ENCODE data around the gene DNAJC22.
"Not testable (repeated sequence)": the region's sequence is repeated elsewhere in the genome, so short reads cannot be mapped to it uniquely, and the experiment has no call there.

The DNAJC22 gene

DNA sequence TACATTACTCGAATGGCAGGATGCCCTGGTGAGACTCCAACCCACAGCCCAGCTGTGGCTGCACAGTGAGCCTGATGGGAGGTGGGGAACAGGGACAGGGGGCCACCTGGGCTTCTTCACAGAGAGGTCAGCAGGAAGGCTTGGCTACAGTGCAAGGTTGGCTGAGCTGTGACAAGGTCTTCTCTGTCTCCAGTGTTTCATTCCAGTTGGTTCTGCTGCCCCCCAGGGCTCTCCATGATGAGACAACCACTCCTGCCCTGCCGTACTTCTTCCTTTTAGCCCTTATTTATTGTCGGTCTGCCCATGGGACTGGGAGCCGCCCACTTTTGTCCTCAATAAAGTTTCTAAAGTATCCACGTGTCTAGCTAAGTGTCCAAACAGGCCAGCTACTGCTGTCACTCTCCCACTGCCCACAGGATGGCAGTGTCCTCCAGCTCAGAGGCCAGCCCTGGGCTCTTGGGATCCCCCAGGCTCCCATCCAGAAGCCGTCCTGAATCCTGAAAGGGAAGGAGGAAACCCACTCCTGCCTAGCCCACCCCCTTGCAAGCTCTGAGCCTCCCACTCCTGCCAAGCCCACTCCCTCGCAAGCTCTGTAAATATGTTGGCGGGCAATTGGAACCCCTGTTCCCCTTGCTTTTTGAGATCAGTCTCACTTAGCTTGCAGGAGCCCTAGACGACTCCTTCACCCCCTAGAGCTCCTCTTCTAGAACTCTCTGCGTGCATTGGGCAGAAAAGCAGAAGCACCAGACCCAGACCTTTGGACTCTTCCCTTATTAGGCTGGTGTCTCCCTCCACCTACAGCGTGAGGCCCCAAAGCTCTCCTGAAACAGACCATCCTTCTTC is 15.1 kb upstream of the DNAJC22 start:
- peak; percentile 71 for DNase-seq (ENCODE audit: low spot score)

- no peak for DNase-seq (ENCODE audit: low spot score)
Observed at GRCh38 chr12:49332441-49332861, 14.2 kb upstream of the DNAJC22 start.

- DNase-seq (ENCODE audit: low spot score): no peak
Observed at GRCh38 chr12:49332891-49333371, 13.8 kb upstream of the DNAJC22 start.

DNA sequence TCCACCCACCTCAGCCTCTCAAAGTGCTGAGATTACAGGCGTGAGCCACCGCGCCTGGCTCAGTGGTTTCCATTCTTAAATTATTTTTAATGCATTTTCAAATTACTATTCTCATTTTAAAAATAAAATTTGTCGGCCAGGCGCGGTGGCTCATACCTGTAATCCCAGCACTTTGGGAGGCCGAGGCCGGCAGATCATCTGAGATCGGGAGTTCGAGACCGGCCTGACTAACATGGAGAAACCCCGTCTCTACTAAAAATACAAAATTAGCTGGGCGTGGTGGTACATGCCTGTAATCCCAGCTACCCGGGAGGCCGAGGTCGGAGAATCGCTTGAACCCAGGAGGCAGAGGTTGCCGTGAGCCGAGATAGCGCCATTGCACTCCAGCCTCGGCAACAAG is 12.9 kb upstream of the DNAJC22 start:
- not testable (repeated sequence) for DNase-seq (ENCODE audit: low spot score)

DNA sequence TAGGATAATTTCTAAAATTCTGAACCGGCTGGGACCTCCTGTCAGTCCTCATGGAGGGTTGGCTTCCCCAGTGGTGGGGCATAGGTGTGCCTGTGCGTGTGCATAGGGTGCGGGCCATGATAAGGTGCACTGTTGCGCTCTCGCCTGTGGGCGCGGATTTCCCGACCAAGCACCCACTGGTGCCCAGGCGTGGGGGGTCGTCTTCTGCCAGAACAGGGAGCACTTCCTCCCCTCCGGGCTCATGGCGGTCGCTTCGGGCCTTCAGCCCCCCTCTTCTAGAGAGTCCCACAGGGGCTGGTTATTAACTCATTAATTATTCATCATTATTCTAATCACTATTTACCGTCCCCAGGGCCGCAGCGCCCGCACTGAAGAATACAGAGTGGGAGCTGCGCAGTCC is 12.5 kb upstream of the DNAJC22 start:
- no peak for DNase-seq (ENCODE audit: low spot score)

DNA sequence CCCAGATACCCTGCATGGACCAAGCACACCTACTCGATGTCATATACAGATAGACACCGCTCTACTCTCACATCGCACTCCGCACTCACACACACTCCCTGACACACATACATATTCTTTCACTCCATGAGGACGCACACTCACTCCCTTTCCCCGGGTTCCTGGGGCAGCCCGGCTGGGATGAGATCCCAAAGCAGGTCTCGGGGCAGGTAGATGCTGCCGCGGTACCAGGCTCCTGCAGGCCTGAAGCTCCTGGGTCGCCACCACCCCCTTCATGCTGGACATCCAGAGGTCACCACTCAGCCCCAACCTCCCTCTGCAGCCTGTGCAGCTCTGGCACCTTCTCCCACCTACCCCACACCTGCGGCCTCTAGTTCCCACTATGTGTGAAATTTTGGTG is 12.0 kb upstream of the DNAJC22 start:
- DNase-seq (ENCODE audit: low spot score): no peak

DNA sequence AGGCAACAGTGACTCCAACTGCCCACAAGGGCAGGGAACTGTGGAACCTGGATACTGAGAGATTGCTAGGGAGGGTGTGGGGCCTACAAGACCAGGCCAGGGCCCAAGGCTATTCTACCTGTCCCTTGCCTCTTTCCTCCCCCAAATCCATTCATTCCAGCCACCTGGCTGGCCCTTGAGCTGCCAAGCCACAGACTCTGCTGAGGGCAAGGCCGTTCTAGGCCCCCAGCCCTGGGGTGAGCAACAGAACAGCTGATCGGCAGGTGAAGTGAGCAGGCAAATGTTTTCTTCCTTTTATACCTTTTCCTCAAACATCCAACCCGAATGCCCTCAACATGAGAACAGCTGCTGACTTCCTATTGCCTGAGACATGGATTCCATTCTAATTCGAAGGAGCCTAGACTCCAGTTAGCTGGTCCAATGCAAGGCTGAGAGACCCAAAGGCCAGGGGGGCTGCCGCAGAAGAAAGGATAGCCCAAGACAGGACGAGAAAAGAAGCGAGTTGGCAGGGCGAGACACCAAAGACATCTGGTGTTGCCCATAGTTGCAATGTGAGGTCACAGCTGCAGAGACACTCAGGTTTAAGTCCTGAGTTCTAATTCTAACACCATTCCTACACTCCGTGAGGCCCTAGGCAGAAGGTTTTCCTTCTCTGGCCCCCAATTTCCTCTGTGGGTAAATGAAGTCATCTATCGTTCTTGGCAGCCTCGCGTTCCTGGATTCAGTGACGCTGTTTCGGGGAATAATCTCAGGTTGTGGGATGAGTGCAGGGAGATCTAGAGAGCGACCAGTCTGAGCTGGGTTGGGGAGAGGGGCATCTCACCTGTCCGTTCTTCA is 11.4 kb upstream of the DNAJC22 start:
- no peak for DNase-seq (ENCODE audit: low spot score)

- no peak for DNase-seq (ENCODE audit: low spot score)
Observed at GRCh38 chr12:49335955-49336644, 10.6 kb upstream of the DNAJC22 start.

DNA sequence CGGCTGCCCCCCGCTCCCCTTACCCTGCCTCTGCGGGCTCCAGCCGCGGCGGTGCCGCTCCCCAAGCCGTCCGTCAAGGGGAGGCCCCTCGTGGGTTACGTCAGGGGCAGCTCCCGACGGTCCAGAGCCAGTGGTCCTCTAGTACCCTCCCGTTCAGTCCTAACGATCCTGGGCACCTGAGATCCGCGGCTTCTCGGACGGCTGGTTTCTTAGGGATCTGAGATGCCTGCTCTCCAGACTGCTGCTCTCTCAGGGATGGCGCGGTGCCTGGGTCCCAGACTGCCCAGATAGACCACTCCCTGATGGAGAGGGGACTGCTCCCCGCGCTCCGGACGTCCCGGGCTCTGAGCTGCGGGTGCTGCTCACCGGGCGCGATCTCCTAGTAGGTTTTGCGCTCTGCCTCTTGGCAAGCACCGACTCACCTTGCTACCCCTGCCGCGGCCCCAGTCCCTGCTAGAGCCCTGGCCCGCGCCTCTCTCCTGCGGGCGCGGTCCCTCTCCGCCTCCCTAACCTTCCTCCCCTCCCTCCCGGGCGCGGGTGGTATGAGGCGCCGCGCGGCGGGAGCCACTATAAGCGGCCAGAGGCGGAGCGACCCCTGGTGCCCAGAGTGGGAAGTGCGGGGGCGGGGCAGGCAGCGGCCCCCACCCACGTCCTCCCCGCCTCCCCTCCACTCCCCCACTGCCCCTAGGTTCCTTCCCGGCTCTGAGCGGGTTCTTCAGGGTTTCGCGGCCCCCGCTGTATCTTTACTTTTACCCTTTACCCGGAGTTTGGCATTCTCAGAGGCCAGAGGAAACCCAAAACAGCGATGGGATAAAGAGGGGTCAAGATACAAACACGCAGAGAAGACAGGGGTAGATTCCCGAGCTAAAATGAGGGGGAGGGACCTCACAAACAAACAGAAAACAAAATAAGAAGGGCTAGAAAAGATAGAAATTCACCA is 9.8 kb upstream of the DNAJC22 start, which contains the start of gene C1QL4:
TSS of gene C1QL4 (minus strand) at position 544 of the 940 bp plus-strand sequence. CDS start 711 bp downstream, outside the sequence.
- DNase-seq (ENCODE audit: low spot score): no peak

GRCh38 chr12:49338830-49339463 is 7.7 kb upstream of the DNAJC22 start:
- no peak for DNase-seq (ENCODE audit: low spot score)

DNA sequence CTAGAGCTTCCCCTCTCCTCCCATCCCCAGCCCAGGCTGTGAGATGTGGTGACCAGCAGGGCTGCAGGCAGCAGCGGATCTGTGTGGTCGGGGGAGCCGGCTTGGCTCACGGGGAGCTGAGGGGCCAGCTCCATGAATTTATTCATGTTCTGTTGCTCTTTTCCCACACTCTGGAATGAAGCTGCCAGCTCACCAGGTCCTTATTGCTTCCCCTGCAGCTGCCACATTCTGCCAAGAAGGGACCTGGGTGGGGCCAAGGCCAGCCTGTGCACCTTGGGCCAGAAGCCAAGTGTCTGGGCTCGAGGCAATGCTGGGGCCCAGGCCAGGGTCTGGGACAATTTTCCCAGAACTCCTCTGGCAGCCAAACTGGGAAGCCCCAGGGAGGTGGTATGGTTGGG is 7.2 kb upstream of the DNAJC22 start:
- no peak for DNase-seq (ENCODE audit: low spot score)

- no peak for DNase-seq (ENCODE audit: low spot score)
Observed at GRCh38 chr12:49340095-49340870, 6.4 kb upstream of the DNAJC22 start.

GRCh38 chr12:49340971-49341776 is 5.5 kb upstream of the DNAJC22 start:
- DNase-seq (ENCODE audit: low spot score): no peak

- DNase-seq (ENCODE audit: low spot score): no peak
Observed at GRCh38 chr12:49341777-49342065, 5.0 kb upstream of the DNAJC22 start.

DNA sequence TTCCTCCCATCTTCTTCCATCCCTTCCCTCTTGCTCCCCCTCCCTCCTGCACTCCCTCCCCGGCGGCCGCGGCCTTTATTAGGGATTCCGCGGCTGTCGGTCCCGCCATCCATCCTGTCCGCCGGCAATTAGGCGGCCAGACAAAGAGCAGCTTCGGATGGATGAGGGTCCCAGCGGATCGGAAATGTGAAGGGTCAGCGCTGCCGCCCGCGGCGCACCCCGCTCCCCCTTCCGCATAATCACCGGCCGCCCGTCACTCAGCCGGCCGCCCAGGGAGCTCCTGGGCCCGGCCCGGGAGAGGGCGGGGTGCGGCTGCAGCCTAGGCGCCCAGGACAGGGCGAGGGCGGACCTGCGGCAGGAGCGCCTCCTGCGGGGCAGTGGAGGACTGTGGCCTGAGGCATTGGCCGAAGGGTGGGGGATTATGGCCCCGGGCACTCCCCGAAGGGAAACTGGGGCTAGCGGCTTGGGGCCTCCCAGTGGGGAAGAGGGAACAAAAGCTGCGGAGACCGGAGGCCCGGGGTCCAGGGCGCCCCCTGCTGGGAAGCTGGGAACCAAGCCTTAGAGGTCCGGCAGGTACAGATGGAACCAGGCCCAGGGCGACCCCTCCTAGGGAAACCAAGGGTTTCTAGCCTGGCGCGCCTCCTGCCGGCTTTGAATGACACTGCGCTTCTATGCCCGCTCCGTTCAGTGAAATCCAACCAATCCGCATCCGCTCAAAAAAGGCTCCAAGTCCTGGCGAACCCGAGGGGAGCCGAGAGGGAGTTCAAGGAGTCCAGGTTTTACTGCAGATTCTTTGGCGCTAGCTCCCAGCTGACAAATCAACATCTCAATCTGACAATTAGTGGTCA is 4.4 kb upstream of the DNAJC22 start:
- DNase-seq (ENCODE audit: low spot score): no peak

DNA sequence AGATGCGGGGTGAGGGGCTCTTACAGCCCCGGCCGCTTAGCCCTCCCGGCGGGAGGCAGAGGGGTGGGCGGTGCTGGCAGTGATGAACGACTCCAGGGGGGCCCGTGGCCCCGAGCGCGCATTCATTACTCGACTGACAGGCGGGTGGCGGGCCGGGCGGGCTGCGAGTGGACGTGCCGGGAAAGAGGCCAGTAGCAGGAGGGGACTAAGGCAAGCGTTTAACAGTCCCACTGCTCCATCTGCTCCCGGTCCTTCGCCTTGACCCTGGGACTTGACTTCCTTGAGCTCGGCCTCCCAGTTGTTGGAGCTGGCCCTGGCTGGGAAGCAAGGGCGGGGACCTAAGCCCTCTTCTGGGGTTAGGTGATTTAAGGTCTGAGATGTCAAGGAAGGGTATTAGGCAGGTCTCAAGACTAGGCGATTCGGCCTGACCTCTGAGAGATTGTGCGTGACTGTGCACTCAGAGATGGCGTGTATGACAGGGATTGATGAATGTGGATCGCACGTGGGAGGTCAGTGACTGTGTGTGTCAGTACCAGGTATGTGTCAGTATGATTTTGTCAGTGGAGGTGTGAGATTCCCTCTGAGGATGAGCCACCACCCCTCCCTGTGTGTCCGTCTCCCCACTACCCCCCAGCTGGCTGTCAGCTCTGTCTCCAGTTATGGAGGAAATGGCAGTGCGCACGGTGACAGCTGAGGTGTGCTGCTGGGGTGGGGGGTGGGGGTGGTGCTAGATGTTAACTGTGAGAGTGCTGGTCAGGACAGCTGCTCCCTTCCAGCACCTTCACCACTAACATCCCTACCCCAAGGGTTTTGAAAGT is 3.6 kb upstream of the DNAJC22 start:
- DNase-seq (ENCODE audit: low spot score): no peak

DNA sequence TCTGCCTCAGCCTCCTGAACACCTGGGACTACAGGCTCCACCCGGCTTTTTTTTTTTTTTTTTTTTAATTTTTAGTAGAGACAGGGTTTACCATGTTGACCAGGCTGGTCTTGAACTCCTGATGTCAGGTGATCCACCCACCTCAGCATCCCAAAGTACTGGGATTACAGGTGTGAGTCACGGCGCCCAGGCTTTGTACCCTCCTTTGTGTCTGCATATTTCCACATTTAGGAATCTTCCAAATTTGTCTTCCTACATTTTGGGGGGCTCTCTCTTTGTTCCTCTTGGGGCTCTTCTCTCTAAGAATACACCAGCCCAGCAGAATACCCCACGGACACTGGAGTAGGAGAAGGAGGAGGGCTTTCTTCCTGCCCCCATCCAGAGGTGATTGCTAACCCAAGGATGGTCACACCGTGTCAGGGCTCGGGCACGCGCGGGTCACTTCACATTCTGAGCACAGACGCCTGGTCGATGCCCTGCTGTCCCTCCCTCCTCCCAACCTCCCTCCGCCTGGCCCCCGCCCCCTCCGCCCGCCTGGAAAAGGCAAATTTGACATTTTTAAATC is 2.1 kb upstream of the DNAJC22 start:
- DNase-seq (ENCODE audit: low spot score): no peak

Measured in RKO (cell line).